Stomach (tissue), 9 donors: ENCODE data around the gene ABR. TPM values are rescaled to one million over a fixed set of nuclear protein-coding genes. Genes with fewer than 3 reads are reported as not detected.

Source experiments
- DNase-seq, 2 donors: peaks; one replicate each; pipeline versions ENCODE4 v3.0.0 to v3.0.0-alpha.2; 2013 to 2019
- H3K27ac ChIP-seq, 5 donors: fragments of 200-600 bp in 4 of 5; sonication (generic) in 4 of 5; one replicate each; pipeline ENCODE4 v1.5.1; 2013 to 2019; ENCODE audit warnings: mild to moderate bottlenecking in 1 of 5, moderate library complexity in 1 of 5
- H3K27me3 ChIP-seq, 3 donors: fragments of 200-600 bp; sonication (generic); one replicate each; pipeline ENCODE4 v1.5.1; 2017 to 2019; ENCODE audit warnings: mixed run types in 1 of 3
- H3K36me3 ChIP-seq, 4 donors: fragments of 200-600 bp; sonication (generic); 1 replicate in 3 of 4; 2 replicates in 1 of 4; pipeline ENCODE4 v1.5.1; 2016 to 2019
- H3K4me1 ChIP-seq, 4 donors: fragments of 200-600 bp; sonication (generic); one replicate each; pipeline ENCODE4 v1.5.1; 2016 to 2019
- H3K4me3 ChIP-seq, 4 donors: fragments of 200-600 bp; sonication (generic) in 3 of 4; one replicate each; pipeline ENCODE4 v1.5.1; 2016 to 2019; ENCODE audit warnings: mild to moderate bottlenecking in 1 of 4
- H3K9me3 ChIP-seq, 4 donors: fragments of 200-600 bp; sonication (generic); one replicate each; pipeline ENCODE4 v1.5.1; 2016 to 2019
- CTCF ChIP-seq, 7 experiments: fragments of 450-650 bp in 4 of 7; fragments of 200-600 bp in 3 of 7; sonication (generic) in 3 of 7; IDR thresholded peaks; one replicate each; pipeline ENCODE4 v1.5.1; 2016 to 2019; ENCODE audit warnings: antibody characterized with exemption in 7 of 7, control low read depth in 2 of 7, mild to moderate bottlenecking in 1 of 7
- EP300 ChIP-seq: sonication (generic); formaldehyde crosslinking; IDR thresholded peaks from one replicate; pipeline ENCODE4 v1.6.1; 2017; ENCODE audit warnings: antibody characterized with exemption
- POLR2A ChIP-seq, 4 donors: fragments of 450-650 bp; IDR thresholded peaks; one replicate each; pipeline ENCODE4 v1.6.1; 2016; ENCODE audit warnings: antibody characterized with exemption in 4 of 4, control low read depth in 2 of 4, mild to moderate bottlenecking in 1 of 4, moderate library complexity in 1 of 4
- POLR2AphosphoS5 ChIP-seq, 3 donors: sonication (generic); formaldehyde crosslinking; IDR thresholded peaks; one replicate each; pipeline ENCODE4 v1.6.1; 2016; ENCODE audit warnings: antibody characterized with exemption in 3 of 3
- WGBS, 5 donors: extraction: QIAGEN DNeasy Blood & Tissue Kit in 3 of 5; methylation state at CpG; one replicate each; pipeline versions ENCODE4 v1.1.5 to v1.1.7; 2013 to 2018; 5-methylcytosine and 5-hydroxymethylcytosine counted together
- intact Hi-C: fragments of 100-400 bp; cut with DNase I; formaldehyde crosslinking; loops from one replicate; pipeline ENCODE4 v1.15.1; 2023; ENCODE audit warnings: low total_unique reads
- polyA plus RNA-seq, 3 donors: library from polyadenylated mRNA; stranded (reverse); fragments of 200-250 nt; gene quantifications; one replicate each; pipeline ENCODE4 v1.2.3, GENCODE V29; 2013
- total RNA-seq, 5 donors: library from RNA; depleted of rRNA; stranded (reverse); fragments of >200 nt; gene quantifications; one replicate each; pipeline versions ENCODE4 v1.1.0 to v1.2.3, GENCODE V29; 2014 to 2016
- donor health status: healthy with polysubstance abuse.
- donor health status: Bipolar disorder and iron deficiency.
- donor health status: healthy.

The ABR gene
- total and polyA plus RNA-seq, 8 donors = 28.3 to 1,523 (median 73.4) TPM

- DNase-seq = peak in 1 of 2 donors; percentile 69
- Histone ChIP-seq H3K4me3 (no peak overlapping the region), H3K36me3 (peaks cover 25 to 90% (median 77%) of the 10 kb centered on the region in 4 donors), H3K27me3 (no peaks in the 10 kb centered on the region), H3K9me3 (no peaks in the 10 kb centered on the region), H3K27ac (no peak overlapping the region), H3K4me1 (peaks cover 35 to 54% (median 51%) of the 10 kb centered on the region in 4 donors)
- intact Hi-C loops = no loop called here
- TF ChIP-seq POLR2A (IDR thresholded peaks at IDR 0.05) (no peak), CTCF (IDR thresholded peaks at IDR 0.05) (no peak), POLR2AphosphoS5 (IDR thresholded peaks at IDR 0.05) (no peak), EP300 (no peak)
- WGBS, 5 donors = 82 to 88% (median 84%) methylated on average over 35 to 42 of the region's 42 CpGs
Observed at GRCh38 chr17:1077986-1078711, 101.6 kb downstream of the ABR start.

GRCh38 chr17:1077581-1077985, 102.2 kb downstream of the ABR start:
- Histone ChIP-seq H3K4me3 (no peak overlapping the region), H3K27ac (no peak overlapping the region), H3K27me3 (no peaks in the 10 kb centered on the region), H3K9me3 (no peaks in the 10 kb centered on the region), H3K36me3 (peaks cover 26 to 93% (median 79%) of the 10 kb centered on the region in 4 donors), H3K4me1 (peaks cover 29 to 49% (median 45%) of the 10 kb centered on the region in 4 donors)
- intact Hi-C loops = no loop called here
- WGBS, 5 donors = 89 to 92% (median 91%) methylated on average over 7 to 10 of the region's 10 CpGs
- DNase-seq = peak in 1 of 2 donors; percentile 70
- TF ChIP-seq POLR2AphosphoS5 (IDR thresholded peaks at IDR 0.05) = no peak
- no peak for TF ChIP-seq CTCF (IDR thresholded peaks at IDR 0.05)
- TF ChIP-seq POLR2A (IDR thresholded peaks at IDR 0.05) = no peak

DNA sequence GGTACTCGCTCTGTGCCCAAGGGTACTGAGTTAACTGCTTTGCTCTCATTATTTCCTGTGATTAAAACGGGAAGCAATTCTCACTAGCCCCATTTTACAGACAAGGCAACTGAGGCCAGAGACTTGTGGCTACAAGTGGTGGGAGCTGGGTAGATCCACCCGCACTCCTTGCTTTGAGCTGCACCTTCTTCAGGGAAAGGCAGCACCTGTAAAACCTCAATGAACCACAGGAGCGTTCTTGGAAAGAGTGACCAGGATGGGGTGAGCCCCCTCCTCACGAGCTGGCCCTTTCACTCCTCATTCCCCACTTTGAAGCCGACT, 102.8 kb downstream of the ABR start:
- Histone ChIP-seq H3K27me3 (no peaks in the 10 kb centered on the region), H3K9me3 (no peaks in the 10 kb centered on the region), H3K4me3 (no peak overlapping the region), H3K4me1 (peaks cover 23 to 42% (median 39%) of the 10 kb centered on the region in 4 donors), H3K27ac (no peak overlapping the region), H3K36me3 (peaks cover 27 to 93% (median 79%) of the 10 kb centered on the region in 4 donors)
- 85 to 93% (median 90%) methylated on average over 6 of the region's 6 CpGs for WGBS, 5 donors
- TF ChIP-seq POLR2AphosphoS5 (IDR thresholded peaks at IDR 0.05) = no peak
- TF ChIP-seq POLR2A (IDR thresholded peaks at IDR 0.05) = no peak
- TF ChIP-seq EP300 = no peak
- TF ChIP-seq CTCF (IDR thresholded peaks at IDR 0.05) = no peak
- intact Hi-C loops = no loop called here
- DNase-seq = no peak

DNA sequence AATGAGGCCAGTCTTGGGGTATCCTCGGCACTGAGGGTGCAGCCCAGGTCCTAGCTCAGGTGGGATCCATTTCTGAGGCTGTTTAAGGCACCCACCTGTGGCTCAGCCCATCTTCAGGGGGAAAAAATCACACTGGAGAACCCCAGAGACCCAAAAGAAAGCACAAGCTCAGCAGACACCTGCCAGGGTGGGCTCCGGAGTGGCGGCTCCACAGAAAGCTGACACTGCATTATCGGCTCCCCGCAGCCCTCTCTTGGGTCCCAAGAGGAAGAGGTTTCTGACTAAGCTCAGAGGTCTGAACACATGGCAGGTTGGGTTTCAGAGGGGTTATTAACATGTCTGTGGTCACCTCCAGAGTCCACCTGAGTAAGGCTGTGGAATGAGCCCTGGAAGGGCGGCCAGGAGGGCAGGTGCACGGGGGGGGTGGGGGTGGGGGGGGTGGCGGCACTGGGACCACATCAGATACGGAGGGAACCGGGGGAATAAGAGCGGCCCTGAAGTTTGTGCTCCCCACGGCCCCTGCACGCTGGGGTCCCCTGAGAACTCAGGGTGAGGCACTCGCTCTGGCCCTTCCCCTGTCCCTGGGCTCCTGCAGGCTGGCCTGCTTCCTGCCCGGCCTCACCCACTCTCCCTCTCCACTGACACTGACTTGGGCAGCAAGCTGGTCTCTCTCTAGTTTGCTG, 103.3 kb downstream of the ABR start:
- no peak for DNase-seq
- no peak overlapping the region for H3K27ac ChIP-seq
- no peaks in the 10 kb centered on the region for H3K27me3 ChIP-seq
- H3K4me3 ChIP-seq = no peak overlapping the region
- peaks cover 29 to 93% (median 79%) of the 10 kb centered on the region in 4 donors for H3K36me3 ChIP-seq
- no peak for TF ChIP-seq POLR2A (IDR thresholded peaks at IDR 0.05)
- no peak for TF ChIP-seq CTCF (IDR thresholded peaks at IDR 0.05)
- TF ChIP-seq EP300 = no peak
- no peak for TF ChIP-seq POLR2AphosphoS5 (IDR thresholded peaks at IDR 0.05)
- H3K4me1 ChIP-seq = peaks cover 19 to 37% (median 34%) of the 10 kb centered on the region in 4 donors
- no peaks in the 10 kb centered on the region for H3K9me3 ChIP-seq
- intact Hi-C loops = no loop called here
- 91 to 93% (median 92%) methylated on average over 14 to 15 of the region's 15 CpGs for WGBS, 5 donors
